GM21528 (cell line): ENCODE results near the gene FAM240A.

Experiments used
- ATAC-seq: cut with Tn5 transposase; IDR thresholded peaks from one replicate; pipeline ENCODE4 v1.9.1; 2021; ENCODE audit warnings: mild to moderate bottlenecking, moderate library complexity; ENCODE audit not compliant: unreplicated experiment, low FRiP score

Gene FAM240A

GRCh38 chr3:46671541-46672348 is 59.4 kb downstream of the FAM240A start:
- no peak for ATAC-seq

- no peak for ATAC-seq
These were observed 60.0 kb downstream of the FAM240A start for GRCh38 chr3:46672349-46672695.

DNA sequence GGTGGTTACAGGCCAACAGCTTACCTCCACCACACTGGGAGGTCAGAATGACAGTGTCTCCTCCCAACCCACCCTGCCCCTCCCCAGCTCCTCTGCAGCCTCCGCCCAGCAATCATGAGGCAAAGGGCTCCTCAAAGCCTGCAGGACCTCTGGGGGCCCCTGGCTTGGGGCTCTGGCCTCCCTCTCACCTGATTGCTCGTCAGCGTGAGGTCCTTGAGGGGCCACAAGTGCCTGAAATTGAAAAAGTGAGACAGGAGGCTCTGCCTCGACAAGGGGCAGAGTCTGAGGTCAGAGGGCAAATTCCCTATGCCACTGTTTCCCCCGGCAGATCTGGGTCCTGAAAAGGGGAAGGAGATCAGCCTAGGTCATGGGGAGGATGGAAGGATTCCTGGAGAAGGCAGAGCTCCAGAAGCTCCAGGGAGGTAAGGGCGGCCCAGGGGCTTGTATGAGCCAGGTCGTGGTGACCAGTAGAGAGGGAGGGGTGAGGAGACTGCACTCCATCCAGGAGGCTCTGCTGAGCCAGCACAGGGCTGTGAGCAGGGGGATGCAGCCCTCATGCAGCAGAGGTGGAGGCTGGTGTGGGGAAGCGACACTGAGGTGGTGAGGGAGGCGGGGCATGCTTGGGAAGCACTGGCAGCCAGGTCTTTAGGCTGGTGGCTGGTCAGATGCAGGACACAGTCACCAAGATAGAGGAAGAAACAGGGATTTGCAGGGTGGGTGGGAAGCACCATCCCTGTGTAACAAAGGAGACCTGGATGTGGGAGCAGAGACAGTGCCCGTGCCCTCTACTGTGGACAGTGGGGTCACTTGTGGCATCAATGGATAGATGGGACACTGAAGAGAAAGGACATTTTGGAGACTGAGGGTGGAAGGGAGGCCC is 61.1 kb downstream of the FAM240A start:
- no peak for ATAC-seq

DNA sequence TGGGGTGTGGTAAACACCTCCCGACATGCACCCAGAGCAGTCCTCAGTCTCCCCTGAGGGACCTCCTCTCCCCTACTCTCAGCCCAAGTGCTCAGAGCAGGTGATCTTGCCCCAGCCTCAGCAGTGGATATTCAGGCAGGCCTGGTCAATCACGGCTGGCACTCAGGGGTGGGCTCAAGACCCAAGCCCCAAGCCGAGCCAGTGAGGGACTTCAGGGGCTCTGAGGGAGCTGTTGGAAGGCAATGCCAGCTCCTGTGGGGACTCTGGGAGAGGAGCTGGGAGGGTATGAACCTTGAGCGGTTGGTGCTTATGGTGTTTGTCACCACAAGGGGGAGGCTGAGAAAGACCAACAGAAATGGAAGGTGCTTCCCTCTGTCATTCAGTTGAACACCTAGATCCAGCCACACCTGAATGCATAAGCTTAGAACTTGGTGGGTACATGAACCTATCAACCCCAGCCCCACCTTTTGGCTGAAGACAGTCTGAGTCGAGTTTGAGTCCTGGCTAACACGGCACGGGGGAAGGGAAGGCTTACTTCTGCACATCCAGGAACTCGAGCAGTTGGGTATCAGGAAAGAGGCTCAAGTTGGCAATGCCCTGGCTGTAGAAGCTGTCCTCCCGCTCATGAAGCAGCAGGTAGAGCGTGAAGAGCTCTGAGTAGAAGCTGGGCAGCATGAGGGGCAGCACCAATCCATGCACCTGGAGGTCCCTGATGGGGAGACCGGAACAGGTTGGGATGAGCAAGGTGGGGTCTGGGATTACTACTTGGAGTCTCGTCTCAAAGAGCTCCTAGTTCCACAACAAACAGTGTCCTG is 61.9 kb downstream of the FAM240A start:
- no peak for ATAC-seq

GRCh38 chr3:46675426-46675825 is 63.1 kb downstream of the FAM240A start:
- ATAC-seq: no peak
